Lower leg skin (tissue), 4 donors: ENCODE results near the gene DNAJC13. TPM values are rescaled to one million over a fixed set of nuclear protein-coding genes. Genes with fewer than 3 reads are reported as not detected.

Experiments used
- DNase-seq, 2 donors: peaks; one replicate each; pipeline ENCODE4 v3.0.0-alpha.2; 2019; ENCODE audit warnings: low spot score in 2 of 2
- H3K4me3 ChIP-seq: fragments of 200-600 bp; sonication (generic); 2 replicates; pipeline ENCODE4 v1.5.1; 2017; ENCODE audit warnings: mild to moderate bottlenecking, low read depth; ENCODE audit not compliant: poor library complexity, severe bottlenecking
- CTCF ChIP-seq, 3 donors: fragments of 450-650 bp; IDR thresholded peaks; one replicate each; pipeline ENCODE4 v1.5.1; 2016; ENCODE audit warnings: antibody characterized with exemption in 3 of 3, mild to moderate bottlenecking in 3 of 3, moderate library complexity in 2 of 3
- POLR2A ChIP-seq, 2 donors: fragments of 450-650 bp; IDR thresholded peaks; one replicate each; pipeline ENCODE4 v1.6.1; 2016 to 2017; ENCODE audit warnings: antibody characterized with exemption in 2 of 2, mild to moderate bottlenecking in 1 of 2, moderate library complexity in 1 of 2
- WGBS, 2 donors: methylation state at CpG; one replicate each; pipeline ENCODE4 v1.1.5; 2018; 5-methylcytosine and 5-hydroxymethylcytosine counted together
- intact Hi-C: fragments of 100-400 bp; cut with DNase I; formaldehyde crosslinking; loops from one replicate; pipeline ENCODE4 v1.15.0; 2023; ENCODE audit warnings: low total_unique reads
- total RNA-seq, 4 donors: library from RNA; depleted of rRNA; stranded (reverse); fragments of >200 nt; gene quantifications; one replicate each; pipeline ENCODE4 v1.1.0, GENCODE V29; 2016

Gene DNAJC13
- total RNA-seq, 4 donors from 2014 or later, result 25.4 to 54.1 (median 31.2) TPM

GRCh38 chr3:132519914-132520313 lies 102.6 kb downstream of the DNAJC13 start:
- WGBS, 2 donors, result 91 to 93% methylated on average over 5 of the region's 5 CpGs
- no peak for DNase-seq
- TF ChIP-seq POLR2A (IDR thresholded peaks at IDR 0.05) (no peak), CTCF (IDR thresholded peaks at IDR 0.05) (no peak)
- H3K4me3 ChIP-seq, result no peak overlapping the region
- intact Hi-C loops, result no loop called here

- DNase-seq, result no peak
- TF ChIP-seq CTCF (IDR thresholded peaks at IDR 0.05) (no peak), POLR2A (IDR thresholded peaks at IDR 0.05) (no peak)
- no peak overlapping the region for H3K4me3 ChIP-seq
- 84 to 94% methylated on average over 5 of the region's 5 CpGs for WGBS, 2 donors
- intact Hi-C loops, result no loop called here
Measured at GRCh38 chr3:132521901-132522300, 104.6 kb downstream of the DNAJC13 start.

GRCh38 chr3:132522353-132522752 lies 105.1 kb downstream of the DNAJC13 start:
- WGBS, 2 donors, result 93 to 94% methylated on average over 3 of the region's 3 CpGs
- DNase-seq, result no peak
- intact Hi-C loops, result no loop called here
- no peak for TF ChIP-seq POLR2A (IDR thresholded peaks at IDR 0.05)
- TF ChIP-seq CTCF (IDR thresholded peaks at IDR 0.05), result no peak
- H3K4me3 ChIP-seq, result no peak overlapping the region

GRCh38 chr3:132530624-132531023 lies 113.3 kb downstream of the DNAJC13 start:
- TF ChIP-seq CTCF (IDR thresholded peaks at IDR 0.05) (no peak), POLR2A (IDR thresholded peaks at IDR 0.05) (no peak)
- WGBS, 2 donors, result 92 to 95% methylated on average over 3 of the region's 3 CpGs
- H3K4me3 ChIP-seq, result no peak overlapping the region
- DNase-seq, result no peak
- intact Hi-C loops, result no loop called here

GRCh38 chr3:132535575-132536441 lies 118.5 kb downstream of the DNAJC13 start:
- intact Hi-C loops, result loop anchor here (5.0 kb wide), 1 partner anchor 106 kb away; no protein-coding TSS in a partner anchor
- peak; percentile 74 to 89 for DNase-seq
- 45 to 50% methylated on average over 7 of the region's 7 CpGs for WGBS, 2 donors
- no peak overlapping the region for H3K4me3 ChIP-seq
- TF ChIP-seq POLR2A (IDR thresholded peaks at IDR 0.05), result no peak
- no peak for TF ChIP-seq CTCF (IDR thresholded peaks at IDR 0.05)
